ENCODE results near the gene TMEM45A.

The TMEM45A gene

DNA sequence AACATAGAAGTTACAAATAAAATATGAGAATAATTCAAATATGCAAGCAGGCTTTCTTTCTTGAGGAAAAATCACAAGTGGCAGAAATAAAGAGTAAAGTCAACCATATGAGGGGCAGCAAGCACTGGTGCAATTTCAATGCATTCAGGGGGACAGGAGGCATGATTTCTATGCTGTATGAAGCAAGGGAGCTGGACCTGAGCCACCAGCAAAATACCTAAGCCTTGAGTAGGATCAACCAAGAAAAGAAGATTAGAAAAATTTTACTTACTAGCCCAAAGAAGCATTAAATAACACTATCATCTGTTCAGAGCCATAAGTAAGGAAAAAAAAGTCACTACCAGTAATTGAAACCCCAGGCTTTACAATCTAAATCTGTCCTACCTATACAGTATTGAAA is 123.3 kb downstream of the TMEM45A start:
- peak; percentile 58; the same call in 2 of the 3 replicates for ATAC-seq
- TF ChIP-seq, protein P1, sequence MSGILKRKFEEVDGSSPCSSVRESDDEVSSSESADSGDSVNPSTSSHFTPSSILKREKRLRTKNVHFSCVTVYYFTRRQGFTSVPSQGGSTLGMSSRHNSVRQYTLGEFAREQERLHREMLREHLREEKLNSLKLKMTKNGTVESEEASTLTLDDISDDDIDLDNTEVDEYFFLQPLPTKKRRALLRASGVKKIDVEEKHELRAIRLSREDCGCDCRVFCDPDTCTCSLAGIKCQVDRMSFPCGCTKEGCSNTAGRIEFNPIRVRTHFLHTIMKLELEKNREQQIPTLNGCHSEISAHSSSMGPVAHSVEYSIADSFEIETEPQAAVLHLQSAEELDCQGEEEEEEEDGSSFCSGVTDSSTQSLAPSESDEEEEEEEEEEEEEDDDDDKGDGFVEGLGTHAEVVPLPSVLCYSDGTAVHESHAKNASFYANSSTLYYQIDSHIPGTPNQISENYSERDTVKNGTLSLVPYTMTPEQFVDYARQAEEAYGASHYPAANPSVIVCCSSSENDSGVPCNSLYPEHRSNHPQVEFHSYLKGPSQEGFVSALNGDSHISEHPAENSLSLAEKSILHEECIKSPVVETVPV (CRISPR knock-in tag; IDR thresholded peaks at IDR 0.05), result no peak
- no peak for TF ChIP-seq ZNF70 (CRISPR knock-in tag; IDR thresholded peaks at IDR 0.05)
- no peak for TF ChIP-seq GLIS3 (CRISPR knock-in tag; IDR thresholded peaks at IDR 0.05)
- TF ChIP-seq, protein P2, sequence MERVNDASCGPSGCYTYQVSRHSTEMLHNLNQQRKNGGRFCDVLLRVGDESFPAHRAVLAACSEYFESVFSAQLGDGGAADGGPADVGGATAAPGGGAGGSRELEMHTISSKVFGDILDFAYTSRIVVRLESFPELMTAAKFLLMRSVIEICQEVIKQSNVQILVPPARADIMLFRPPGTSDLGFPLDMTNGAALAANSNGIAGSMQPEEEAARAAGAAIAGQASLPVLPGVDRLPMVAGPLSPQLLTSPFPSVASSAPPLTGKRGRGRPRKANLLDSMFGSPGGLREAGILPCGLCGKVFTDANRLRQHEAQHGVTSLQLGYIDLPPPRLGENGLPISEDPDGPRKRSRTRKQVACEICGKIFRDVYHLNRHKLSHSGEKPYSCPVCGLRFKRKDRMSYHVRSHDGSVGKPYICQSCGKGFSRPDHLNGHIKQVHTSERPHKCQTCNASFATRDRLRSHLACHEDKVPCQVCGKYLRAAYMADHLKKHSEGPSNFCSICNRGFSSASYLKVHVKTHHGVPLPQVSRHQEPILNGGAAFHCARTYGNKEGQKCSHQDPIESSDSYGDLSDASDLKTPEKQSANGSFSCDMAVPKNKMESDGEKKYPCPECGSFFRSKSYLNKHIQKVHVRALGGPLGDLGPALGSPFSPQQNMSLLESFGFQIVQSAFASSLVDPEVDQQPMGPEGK (CRISPR knock-in tag; IDR thresholded peaks at IDR 0.05; ENCODE audit: borderline replicate concordance), result no peak
- no peak for TF ChIP-seq ESRRG (CRISPR knock-in tag; IDR thresholded peaks at IDR 0.05)
- TF ChIP-seq ZNF565 (CRISPR knock-in tag; conservative IDR thresholded peaks at IDR 0.05; ENCODE audit: low read depth), result no peak
- TF ChIP-seq OSR1 (CRISPR knock-in tag; IDR thresholded peaks at IDR 0.05), result no peak
- TF ChIP-seq, protein P3, sequence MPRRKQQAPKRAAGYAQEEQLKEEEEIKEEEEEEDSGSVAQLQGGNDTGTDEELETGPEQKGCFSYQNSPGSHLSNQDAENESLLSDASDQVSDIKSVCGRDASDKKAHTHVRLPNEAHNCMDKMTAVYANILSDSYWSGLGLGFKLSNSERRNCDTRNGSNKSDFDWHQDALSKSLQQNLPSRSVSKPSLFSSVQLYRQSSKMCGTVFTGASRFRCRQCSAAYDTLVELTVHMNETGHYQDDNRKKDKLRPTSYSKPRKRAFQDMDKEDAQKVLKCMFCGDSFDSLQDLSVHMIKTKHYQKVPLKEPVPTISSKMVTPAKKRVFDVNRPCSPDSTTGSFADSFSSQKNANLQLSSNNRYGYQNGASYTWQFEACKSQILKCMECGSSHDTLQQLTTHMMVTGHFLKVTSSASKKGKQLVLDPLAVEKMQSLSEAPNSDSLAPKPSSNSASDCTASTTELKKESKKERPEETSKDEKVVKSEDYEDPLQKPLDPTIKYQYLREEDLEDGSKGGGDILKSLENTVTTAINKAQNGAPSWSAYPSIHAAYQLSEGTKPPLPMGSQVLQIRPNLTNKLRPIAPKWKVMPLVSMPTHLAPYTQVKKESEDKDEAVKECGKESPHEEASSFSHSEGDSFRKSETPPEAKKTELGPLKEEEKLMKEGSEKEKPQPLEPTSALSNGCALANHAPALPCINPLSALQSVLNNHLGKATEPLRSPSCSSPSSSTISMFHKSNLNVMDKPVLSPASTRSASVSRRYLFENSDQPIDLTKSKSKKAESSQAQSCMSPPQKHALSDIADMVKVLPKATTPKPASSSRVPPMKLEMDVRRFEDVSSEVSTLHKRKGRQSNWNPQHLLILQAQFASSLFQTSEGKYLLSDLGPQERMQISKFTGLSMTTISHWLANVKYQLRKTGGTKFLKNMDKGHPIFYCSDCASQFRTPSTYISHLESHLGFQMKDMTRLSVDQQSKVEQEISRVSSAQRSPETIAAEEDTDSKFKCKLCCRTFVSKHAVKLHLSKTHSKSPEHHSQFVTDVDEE (CRISPR knock-in tag; IDR thresholded peaks at IDR 0.05), result no peak
- TF ChIP-seq ZC3H10 (CRISPR knock-in tag; IDR thresholded peaks at IDR 0.05), result no peak
- TF ChIP-seq ZNF8 (CRISPR knock-in tag; IDR thresholded peaks at IDR 0.05), result no peak
- TF ChIP-seq ZFP3 (CRISPR knock-in tag; IDR thresholded peaks at IDR 0.05), result no peak
- no peak for TF ChIP-seq CSDC2 (CRISPR knock-in tag; IDR thresholded peaks at IDR 0.05)
- no peak for TF ChIP-seq RARB (CRISPR knock-in tag; IDR thresholded peaks at IDR 0.05)
- TF ChIP-seq PPARA (CRISPR knock-in tag; IDR thresholded peaks at IDR 0.05; ENCODE audit: borderline replicate concordance), result no peak
- no peak for TF ChIP-seq TOX (CRISPR knock-in tag; IDR thresholded peaks at IDR 0.05; ENCODE audit: borderline replicate concordance)

DNA sequence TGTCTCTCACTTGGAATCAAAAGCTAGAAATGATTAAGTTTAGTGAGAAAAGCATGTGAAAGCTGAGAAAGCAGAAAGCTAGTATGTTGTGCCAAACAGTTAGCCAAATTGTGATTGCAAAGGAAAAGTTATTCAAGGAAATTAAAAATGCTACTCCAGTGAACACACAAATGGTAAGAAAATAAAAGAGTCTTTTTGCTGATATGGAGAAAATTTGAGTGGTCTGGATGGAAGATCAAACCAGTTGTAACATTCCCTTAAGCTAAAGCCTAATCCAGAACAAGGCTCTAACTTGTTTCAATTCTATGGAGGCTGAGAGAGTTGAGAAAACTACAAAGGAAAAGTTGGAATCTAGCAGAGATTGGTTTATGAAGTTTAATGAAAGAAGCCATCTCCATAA is 128.8 kb downstream of the TMEM45A start:
- ATAC-seq, result no peak
- no peak for TF ChIP-seq ISL1 (CRISPR knock-in tag; IDR thresholded peaks at IDR 0.05)
- TF ChIP-seq ZNF565 (CRISPR knock-in tag; conservative IDR thresholded peaks at IDR 0.05; ENCODE audit: low read depth), result no peak
- TF ChIP-seq TOX (CRISPR knock-in tag; IDR thresholded peaks at IDR 0.05; ENCODE audit: borderline replicate concordance), result no peak
- no peak for TF ChIP-seq BACH2 (CRISPR knock-in tag; IDR thresholded peaks at IDR 0.05; ENCODE audit: borderline replicate concordance)
- TF ChIP-seq ZFP30 (CRISPR knock-in tag; IDR thresholded peaks at IDR 0.05), result no peak
- no peak for TF ChIP-seq ZNF70 (CRISPR knock-in tag; IDR thresholded peaks at IDR 0.05)
- no peak for TF ChIP-seq GLIS3 (CRISPR knock-in tag; IDR thresholded peaks at IDR 0.05)
- TF ChIP-seq, protein P3 (CRISPR knock-in tag; IDR thresholded peaks at IDR 0.05), result no peak
- TF ChIP-seq, protein P2 (CRISPR knock-in tag; IDR thresholded peaks at IDR 0.05; ENCODE audit: borderline replicate concordance), result no peak
- no peak for TF ChIP-seq TCF4 (CRISPR knock-in tag; IDR thresholded peaks at IDR 0.05; ENCODE audit: borderline replicate concordance)
- TF ChIP-seq CSDC2 (CRISPR knock-in tag; IDR thresholded peaks at IDR 0.05), result no peak
- no peak for TF ChIP-seq ZC3H10 (CRISPR knock-in tag; IDR thresholded peaks at IDR 0.05)
- TF ChIP-seq SNAI2 (CRISPR knock-in tag; IDR thresholded peaks at IDR 0.05), result no peak
- TF ChIP-seq, protein P1 (CRISPR knock-in tag; IDR thresholded peaks at IDR 0.05), result no peak

Measured in SK-N-SH treated with all-trans-retinoic acid at 6 μM for 48 hours (cell line).